ENCODE measurements around the gene SLC66A3.

GRCh38 chr2:11222845-11223244 is 67.6 kb downstream of the SLC66A3 start:
- TF ChIP-seq CTCF (IDR thresholded peaks at IDR 0.05) (no peak), EZH2 (IDR thresholded peaks at IDR 0.05; ENCODE audit: borderline replicate concordance, insufficient read depth, low read depth, low read length, poor library complexity, severe bottlenecking) (no peak)

Data from B cell (primary cell).